ENCODE data around the gene SNRNP70. TPM values are rescaled to one million over a fixed set of nuclear protein-coding genes. Genes with fewer than 3 reads are reported as not detected.
"Not testable (repeated sequence)": the region's sequence is repeated elsewhere in the genome, so short reads cannot be mapped to it uniquely, and the experiment has no call there.

Gene SNRNP70, protein sequence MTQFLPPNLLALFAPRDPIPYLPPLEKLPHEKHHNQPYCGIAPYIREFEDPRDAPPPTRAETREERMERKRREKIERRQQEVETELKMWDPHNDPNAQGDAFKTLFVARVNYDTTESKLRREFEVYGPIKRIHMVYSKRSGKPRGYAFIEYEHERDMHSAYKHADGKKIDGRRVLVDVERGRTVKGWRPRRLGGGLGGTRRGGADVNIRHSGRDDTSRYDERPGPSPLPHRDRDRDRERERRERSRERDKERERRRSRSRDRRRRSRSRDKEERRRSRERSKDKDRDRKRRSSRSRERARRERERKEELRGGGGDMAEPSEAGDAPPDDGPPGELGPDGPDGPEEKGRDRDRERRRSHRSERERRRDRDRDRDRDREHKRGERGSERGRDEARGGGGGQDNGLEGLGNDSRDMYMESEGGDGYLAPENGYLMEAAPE
- 251 and 259 TPM in 2 replicates for total RNA-seq (2022)
- Bru-seq, nascent RNA: percentile 89 among the genes with signal in this experiment
- percentile 88 among the genes with signal in this experiment for BruChase-seq, experiment 1, labeled RNA remaining after a 2-hour chase
- BruChase-seq, experiment 2, labeled RNA remaining after a 6-hour chase: percentile 91 among the genes with signal in this experiment
- long read RNA-seq, transcript SNRNP70-201 (10 exons, 1,603 nt): minor isoform, 52 of 417 reads
- long read RNA-seq, transcript SNRNP70-203 (3 exons, 3,221 nt): minor isoform, 77 of 417 reads
- long read RNA-seq, transcript SNRNP70-206 (10 exons, 1,574 nt): major isoform, 186 of 417 reads
- long read RNA-seq, partial matches to known transcripts: 56 of 417 reads
- long read RNA-seq, other reads (novel, unspliced or antisense): 40 of 417 reads

DNA sequence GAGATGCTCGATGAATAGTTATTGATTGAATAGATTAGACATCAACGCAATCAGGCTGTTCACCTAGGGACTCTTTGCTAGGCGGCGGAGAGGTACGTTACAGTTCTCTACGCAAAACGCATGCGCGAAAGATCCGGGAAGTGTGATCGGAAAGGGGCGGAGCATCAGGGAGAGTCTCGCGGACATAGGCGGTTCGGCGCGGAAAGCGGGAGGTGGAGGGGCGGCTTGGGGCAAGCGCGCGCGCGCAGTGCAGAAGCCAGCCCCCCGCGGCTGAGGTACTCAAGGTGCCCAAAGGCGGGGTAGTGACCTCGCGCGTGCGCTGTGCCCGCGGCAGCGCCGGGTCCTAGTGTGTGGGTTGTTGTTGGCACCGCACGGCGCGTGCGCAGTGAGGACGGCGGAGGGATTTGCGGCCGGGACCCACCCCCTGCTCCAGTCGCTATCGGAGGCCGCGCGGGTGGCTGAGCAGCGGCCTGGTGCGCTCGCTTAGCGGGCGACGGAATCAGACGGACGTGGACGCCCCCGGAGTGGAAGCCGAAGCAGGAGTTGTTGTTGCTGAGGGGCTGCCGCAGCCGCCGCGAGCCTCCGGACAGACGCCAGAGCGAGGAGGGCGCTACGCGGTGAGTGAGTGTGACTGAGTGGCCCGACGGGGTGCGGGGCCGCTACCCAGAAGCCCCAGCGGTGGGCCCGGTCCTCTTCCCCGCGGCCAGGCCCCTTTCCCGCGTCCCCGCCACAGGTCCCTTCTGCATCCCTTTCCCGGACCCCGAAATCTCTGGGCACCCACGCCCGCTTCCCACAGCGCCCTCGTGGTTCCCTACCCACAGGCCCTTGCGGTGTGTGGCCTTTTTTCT is at the start of gene SNRNP70:
Gene SNRNP70 (plus strand): TSS at position 432 of the 848 bp plus-strand sequence. CDS start 964 bp downstream, outside the sequence.
- H3K9me3 Mint-ChIP-seq (ENCODE audit: unreplicated experiment): no peaks in the 10 kb centered on the region
- ChIA-PET POLR2A (no interaction called here), CTCF (no interaction called here)
- TF ChIP-seq, protein P1, sequence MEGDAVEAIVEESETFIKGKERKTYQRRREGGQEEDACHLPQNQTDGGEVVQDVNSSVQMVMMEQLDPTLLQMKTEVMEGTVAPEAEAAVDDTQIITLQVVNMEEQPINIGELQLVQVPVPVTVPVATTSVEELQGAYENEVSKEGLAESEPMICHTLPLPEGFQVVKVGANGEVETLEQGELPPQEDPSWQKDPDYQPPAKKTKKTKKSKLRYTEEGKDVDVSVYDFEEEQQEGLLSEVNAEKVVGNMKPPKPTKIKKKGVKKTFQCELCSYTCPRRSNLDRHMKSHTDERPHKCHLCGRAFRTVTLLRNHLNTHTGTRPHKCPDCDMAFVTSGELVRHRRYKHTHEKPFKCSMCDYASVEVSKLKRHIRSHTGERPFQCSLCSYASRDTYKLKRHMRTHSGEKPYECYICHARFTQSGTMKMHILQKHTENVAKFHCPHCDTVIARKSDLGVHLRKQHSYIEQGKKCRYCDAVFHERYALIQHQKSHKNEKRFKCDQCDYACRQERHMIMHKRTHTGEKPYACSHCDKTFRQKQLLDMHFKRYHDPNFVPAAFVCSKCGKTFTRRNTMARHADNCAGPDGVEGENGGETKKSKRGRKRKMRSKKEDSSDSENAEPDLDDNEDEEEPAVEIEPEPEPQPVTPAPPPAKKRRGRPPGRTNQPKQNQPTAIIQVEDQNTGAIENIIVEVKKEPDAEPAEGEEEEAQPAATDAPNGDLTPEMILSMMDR (IDR thresholded peaks at IDR 0.05; ENCODE audit: insufficient read depth in 1 of 2, low read depth in 1 of 2, low read length in 1 of 2, severe bottlenecking in 1 of 2, unreplicated experiment in 1 of 2): no peak
- peak within 1 kb of the TSS; percentile 71 for H3K4me3 ChIP-seq (ENCODE audit: low read depth, low read length)
- no peaks in the 10 kb centered on the region for H3K9me3 ChIP-seq
- H3K27me3 Mint-ChIP-seq (ENCODE audit: insufficient read depth, unreplicated experiment): no peaks in the 10 kb centered on the region
- 0 out of 2 replicates have a peak, but pooled peaks cover 7% of the 10 kb centered on the region for H3K4me1 ChIP-seq
- DNase-seq: peak; percentile 100
- H3K36me3 ChIP-seq (ENCODE audit: control insufficient read depth, insufficient read depth, low read length): no peaks in the 10 kb centered on the region
- peak within 1 kb of the TSS; percentile 78 for H3K27ac Mint-ChIP-seq (ENCODE audit: unreplicated experiment)
- BruUV-seq (replicated peaks): no TSS peak
- peak within 1 kb of the TSS; percentile 92 for H3K4me3 Mint-ChIP-seq (ENCODE audit: unreplicated experiment)
- peaks cover 17% of the 10 kb centered on the region for H3K4me1 Mint-ChIP-seq (ENCODE audit: low read depth, unreplicated experiment)
- H3K27me3 ChIP-seq (replicated peaks; ENCODE audit: control insufficient read depth, insufficient read depth, low read length): no peaks in the 10 kb centered on the region
- peaks cover 54% of the 10 kb centered on the region for H3K36me3 Mint-ChIP-seq (ENCODE audit: insufficient read depth, unreplicated experiment)
- intact Hi-C loops (cut with micrococcal nuclease; ENCODE audit: unreplicated experiment): loop anchor here (1.0 to 2.0 kb wide), 3 partner anchors 12 to 34 kb away; partner anchors contain the start of genes C19orf73, NTF4 and PPFIA3

DNA sequence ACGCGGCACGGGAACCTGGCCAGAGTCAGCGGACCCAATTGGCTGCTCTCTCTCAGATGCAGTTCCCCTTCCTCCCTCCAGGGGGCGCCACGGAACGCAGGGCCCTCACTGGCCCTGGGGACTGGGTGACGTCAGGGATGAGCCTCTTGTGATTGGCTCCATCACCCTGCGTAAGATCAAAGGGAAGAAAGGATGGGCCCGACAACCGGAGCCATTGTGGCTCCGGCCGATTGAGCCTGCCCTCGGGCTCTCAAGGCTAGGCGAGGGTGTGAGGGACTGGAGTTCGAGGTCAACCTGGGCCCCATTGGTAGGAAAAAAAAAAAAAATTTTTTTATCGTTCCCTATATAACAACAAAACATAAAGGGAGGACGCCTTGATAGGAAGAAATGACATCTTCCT is 48.4 kb upstream of the SNRNP70 start, which contains the start of gene CGB1:
Gene CGB1 (minus strand): TSS at position 81 of the 400 bp plus-strand sequence. CDS start 184 bp downstream, outside the sequence.
- H3K4me3 ChIP-seq (ENCODE audit: low read depth, low read length); H3K4me1 ChIP-seq; BruUV-seq (replicated peaks); H3K4me1 Mint-ChIP-seq (ENCODE audit: low read depth, unreplicated experiment); H3K27me3 ChIP-seq (replicated peaks; ENCODE audit: control insufficient read depth, insufficient read depth, low read length); intact Hi-C loops (cut with micrococcal nuclease; ENCODE audit: unreplicated experiment); H3K27ac Mint-ChIP-seq (ENCODE audit: unreplicated experiment); H3K27me3 Mint-ChIP-seq (ENCODE audit: insufficient read depth, unreplicated experiment); POLR2A ChIA-PET; H3K9me3 Mint-ChIP-seq (ENCODE audit: unreplicated experiment); H3K36me3 ChIP-seq (ENCODE audit: control insufficient read depth, insufficient read depth, low read length); H3K36me3 Mint-ChIP-seq (ENCODE audit: insufficient read depth, unreplicated experiment); CTCF ChIA-PET; H3K4me3 Mint-ChIP-seq (ENCODE audit: unreplicated experiment); H3K9me3 ChIP-seq: not testable (repeated sequence)
- peak; percentile 73 to 74 for DNase-seq
- TF ChIP-seq, protein P1 (IDR thresholded peaks at IDR 0.05; ENCODE audit: insufficient read depth in 1 of 2, low read depth in 1 of 2, low read length in 1 of 2, severe bottlenecking in 1 of 2, unreplicated experiment in 1 of 2): peak; percentile 53 to 85

DNA sequence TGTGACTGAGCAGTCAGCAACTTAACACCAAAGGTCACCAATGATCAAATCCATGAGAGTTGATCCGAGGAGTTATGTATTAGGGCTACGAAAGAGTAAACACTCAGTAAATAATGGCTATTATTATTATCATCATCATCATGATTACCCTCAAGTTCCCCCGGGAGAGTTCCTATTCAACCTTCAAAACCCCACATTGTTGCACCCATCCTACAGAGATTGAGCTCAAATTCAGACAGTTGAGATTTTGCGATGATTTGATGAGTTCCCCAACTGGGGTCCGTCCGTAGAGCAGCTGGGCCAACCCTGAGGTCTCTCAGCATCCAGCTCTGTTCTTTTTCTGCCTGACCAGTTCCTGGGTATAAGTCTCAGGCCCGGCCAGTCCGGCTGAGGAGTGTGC is 47.1 kb upstream of the SNRNP70 start:
- BruUV-seq (replicated peaks): not testable (repeated sequence)

DNA sequence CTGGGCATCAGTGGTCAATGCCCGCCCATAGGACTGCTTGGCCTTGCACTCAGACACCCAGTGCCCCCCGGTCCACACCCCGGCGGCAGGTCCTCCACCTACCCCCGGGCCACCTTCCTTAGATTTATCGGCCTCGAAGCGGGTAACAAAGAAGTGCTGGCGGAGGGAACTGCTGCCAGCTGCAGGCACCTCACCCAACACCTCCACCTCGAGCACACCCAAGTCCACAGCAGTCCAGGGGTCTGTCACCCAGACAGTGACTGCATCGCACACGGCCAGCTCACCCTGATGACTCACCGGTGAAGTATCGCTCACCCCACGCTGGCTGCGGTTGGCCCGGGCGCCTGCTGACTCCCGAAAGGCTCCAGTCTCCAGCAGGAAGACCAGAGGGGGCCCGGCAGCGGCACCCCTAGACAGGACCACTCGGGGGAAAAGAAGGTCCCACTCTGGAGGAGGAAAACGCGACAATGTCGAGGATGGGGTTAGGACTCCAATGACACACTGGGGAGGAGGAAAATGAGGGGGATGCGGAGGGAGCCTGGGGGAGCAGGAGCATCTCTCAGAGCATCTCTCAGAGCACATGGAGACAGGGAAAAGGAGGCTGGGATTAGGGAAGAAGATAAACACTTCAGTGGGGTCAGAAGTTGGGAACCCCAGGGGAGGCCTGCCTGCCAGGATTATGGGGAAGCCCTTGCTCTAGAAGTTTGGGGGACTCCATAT is 46.5 kb upstream of the SNRNP70 start:
- not testable (repeated sequence) for H3K9me3 Mint-ChIP-seq (ENCODE audit: unreplicated experiment); H3K4me3 ChIP-seq (ENCODE audit: low read depth, low read length)

More for the DNA sequence above, 47.1 kb upstream of the SNRNP70 start:
- CTCF ChIA-PET; H3K27me3 Mint-ChIP-seq (ENCODE audit: insufficient read depth, unreplicated experiment); H3K36me3 Mint-ChIP-seq (ENCODE audit: insufficient read depth, unreplicated experiment); H3K27ac Mint-ChIP-seq (ENCODE audit: unreplicated experiment); DNase-seq; H3K4me3 Mint-ChIP-seq (ENCODE audit: unreplicated experiment); H3K9me3 ChIP-seq; POLR2A ChIA-PET; H3K36me3 ChIP-seq (ENCODE audit: control insufficient read depth, insufficient read depth, low read length); H3K4me1 Mint-ChIP-seq (ENCODE audit: low read depth, unreplicated experiment); H3K9me3 Mint-ChIP-seq (ENCODE audit: unreplicated experiment); intact Hi-C loops (cut with micrococcal nuclease; ENCODE audit: unreplicated experiment); H3K4me3 ChIP-seq (ENCODE audit: low read depth, low read length); H3K27me3 ChIP-seq (replicated peaks; ENCODE audit: control insufficient read depth, insufficient read depth, low read length); H3K4me1 ChIP-seq: not testable (repeated sequence)

More for the DNA sequence above, 46.5 kb upstream of the SNRNP70 start:
- ChIA-PET CTCF (interaction anchor here (0.8 kb wide), 1 partner anchor 59 kb away, joined by 3 read pairs; no protein-coding TSS in a partner anchor), POLR2A (interaction anchor here (0.6 kb wide), 1 partner anchor 39 kb away, joined by 3 read pairs; no protein-coding TSS in a partner anchor)
- H3K9me3 ChIP-seq; BruUV-seq (replicated peaks); H3K4me1 ChIP-seq; H3K4me1 Mint-ChIP-seq (ENCODE audit: low read depth, unreplicated experiment); H3K4me3 Mint-ChIP-seq (ENCODE audit: unreplicated experiment); H3K36me3 Mint-ChIP-seq (ENCODE audit: insufficient read depth, unreplicated experiment); H3K27me3 Mint-ChIP-seq (ENCODE audit: insufficient read depth, unreplicated experiment); H3K27ac Mint-ChIP-seq (ENCODE audit: unreplicated experiment); H3K36me3 ChIP-seq (ENCODE audit: control insufficient read depth, insufficient read depth, low read length); H3K27me3 ChIP-seq (replicated peaks; ENCODE audit: control insufficient read depth, insufficient read depth, low read length); DNase-seq; intact Hi-C loops (cut with micrococcal nuclease; ENCODE audit: unreplicated experiment): not testable (repeated sequence)

All from Caco-2 (cell line).